K562 (cell line): ENCODE results near the gene MMP17. TPM values are rescaled to one million over a fixed set of nuclear protein-coding genes. Genes with fewer than 3 reads are reported as not detected.

Source experiments
- ATAC-seq: fragments of 200-7000 bp; cut with Tn5 transposase; 3 replicates; pipeline ENCODE4 v1.9.1; 2020; ENCODE audit warnings: moderate library complexity
- BruUV-seq: library from RNA; stranded (reverse); fragments of 400-500 nt; replicated peaks from 2 replicates; lab custom pipeline; 2021; lab: Mats Ljungman, UMichigan
- CTCF ChIA-PET: fragments of 300-600 bp; formaldehyde crosslinking; extraction: SDS; loops from one replicate; lab custom pipeline; 2021; ENCODE audit warnings: low intra/inter-chr PET ratio; lab: Yijun Ruan, JAX
- POLR2A ChIA-PET: fragments of 300-600, 350-650 bp; sonication (Branson Sonifier 250); formaldehyde crosslinking; extraction: SDS; loops from one replicate; lab custom pipeline; 2021; ENCODE audit warnings: antibody characterized with exemption, inconsistent platforms; lab: Yijun Ruan, JAX
- DNase-seq, 4 experiments: peaks; one replicate each; pipeline versions ENCODE4 v3.0.0 to v3.0.0-alpha.2; 2011 to 2018; ENCODE audit warnings: low spot score in 3 of 4, mixed read lengths in 3 of 4; ENCODE audit errors: extremely low read depth in 1 of 4
- FAIRE-seq: peaks from 2 replicates; lab custom pipeline; 2011; peaks lifted over from hg19 to GRCh38; lab: Jason Lieb, UNC
- H2AFZ ChIP-seq: 2 replicates; pipeline ENCODE4 v1.6.0; 2011; ENCODE audit warnings: low read depth, low read length, control low read depth, inconsistent platforms
- H3K27ac ChIP-seq: fragments of 200-600 bp; 3 replicates; pipeline ENCODE4 v1.8.0; 2011; ENCODE audit warnings: low read depth, mild to moderate bottlenecking, control low read depth, inconsistent platforms, low read length, moderate library complexity, mixed read lengths; ENCODE audit errors: extremely low read depth
- H3K27me3 ChIP-seq, 2 experiments: fragments of 300-600 bp in 1 of 2; 2 replicates in 1 of 2; 3 replicates in 1 of 2; pipeline versions ENCODE4 v1.6.0 to v1.8.0; 2011; ENCODE audit warnings: inconsistent platforms in 2 of 2, low read length in 2 of 2, mild to moderate bottlenecking in 1 of 2, mixed read lengths in 1 of 2, moderate library complexity in 1 of 2; ENCODE audit not compliant: control insufficient read depth in 2 of 2, insufficient read depth in 2 of 2
- H3K36me3 ChIP-seq: fragments of 300-600 bp; 3 replicates; pipeline ENCODE4 v1.8.0; 2011; ENCODE audit warnings: mild to moderate bottlenecking, low read length, inconsistent platforms; ENCODE audit not compliant: control insufficient read depth, insufficient read depth
- H3K4me1 ChIP-seq, 2 experiments: fragments of 200-600 bp in 1 of 2; replicated peaks in 1 of 2; 2 replicates in 1 of 2; 3 replicates in 1 of 2; pipeline versions ENCODE4 v1.5.1 to v1.8.0; 2011; ENCODE audit warnings: inconsistent platforms in 2 of 2, low read length in 2 of 2, mild to moderate bottlenecking in 1 of 2, mixed read lengths in 1 of 2, moderate library complexity in 1 of 2; ENCODE audit not compliant: control insufficient read depth in 2 of 2, insufficient read depth in 2 of 2
- H3K4me2 ChIP-seq: 2 replicates; pipeline ENCODE4 v1.6.1; 2011; ENCODE audit warnings: low read length, control low read depth, inconsistent platforms, mixed read lengths; ENCODE audit not compliant: insufficient read depth
- H3K4me3 ChIP-seq: fragments of 200-600 bp; sonication (generic), shearing (Covaris generic); 2 replicates; pipeline ENCODE4 v1.5.1; 2016; ENCODE audit warnings: control low read depth, inconsistent platforms
- H3K79me2 ChIP-seq: fragments of 200-600 bp; 3 replicates; pipeline ENCODE4 v1.8.0; 2011; ENCODE audit warnings: low read length, inconsistent platforms; ENCODE audit not compliant: control insufficient read depth, insufficient read depth
- H3K9ac ChIP-seq, 2 experiments: 2 replicates each; pipeline versions ENCODE4 v1.6.0 to v1.6.1; 2011; ENCODE audit warnings: low read depth in 2 of 2, low read length in 2 of 2, control low read depth in 1 of 2, inconsistent platforms in 1 of 2, mild to moderate bottlenecking in 1 of 2, mixed read lengths in 1 of 2; ENCODE audit not compliant: insufficient read depth in 1 of 2
- H3K9me1 ChIP-seq: one replicate; pipeline ENCODE4 v1.6.0; 2011; ENCODE audit warnings: inconsistent platforms, mild to moderate bottlenecking, low read length, moderate library complexity; ENCODE audit not compliant: control insufficient read depth, insufficient read depth
- H3K9me3 ChIP-seq: replicated peaks from 2 replicates; pipeline ENCODE4 v1.5.1; 2011; ENCODE audit warnings: low read depth, low read length, inconsistent platforms; ENCODE audit not compliant: control insufficient read depth, insufficient read depth
- H4K20me1 ChIP-seq: replicated peaks from 2 replicates; pipeline ENCODE4 v1.6.1; 2011; ENCODE audit warnings: low read length, inconsistent platforms, mixed read lengths; ENCODE audit not compliant: control insufficient read depth, insufficient read depth
- MTA3 ChIP-seq: fragments of 450-650 bp; formaldehyde crosslinking; IDR thresholded peaks from 2 replicates; pipeline ENCODE4 v1.6.1; 2017; ENCODE audit warnings: mild to moderate bottlenecking, borderline replicate concordance
- NFRKB ChIP-seq: fragments of 450-650 bp; IDR thresholded peaks from 2 replicates; pipeline ENCODE4 v1.6.1; 2016; ENCODE audit warnings: low read depth
- POLR2G ChIP-seq: fragments of 200-400 bp; formaldehyde crosslinking; IDR thresholded peaks from 2 replicates; pipeline ENCODE4 v1.6.1; 2017; ENCODE audit warnings: low read depth, mild to moderate bottlenecking, antibody characterized with exemption, low read length, moderate library complexity
- SMAD1 ChIP-seq: fragments of 150-350 bp; IDR thresholded peaks from 2 replicates; pipeline ENCODE4 v1.6.1; 2014; ENCODE audit warnings: low read length, low read depth; ENCODE audit not compliant: partially characterized antibody
- ZNF561 ChIP-seq: fragments of 450-650 bp; formaldehyde crosslinking; conservative IDR thresholded peaks from 2 replicates; pipeline ENCODE4 v1.4.0; 2020; ENCODE audit warnings: mild to moderate bottlenecking, moderate library complexity
- WGBS: fragments of 100-300 bp; shearing (Covaris generic); methylation state at CpG from one replicate; pipeline ENCODE4 v1.1.6; 2016; ENCODE audit warnings: low coverage, mixed read lengths; ENCODE audit not compliant: insufficient coverage; ENCODE audit errors: missing lambda C conversion rate; 5-methylcytosine and 5-hydroxymethylcytosine counted together
- in situ Hi-C: fragments of 300-500 bp; cut with MboI; formaldehyde crosslinking; loops from 4 replicates; pipeline ENCODE4 v1.15.0; 2018; ENCODE audit warnings: inconsistent platforms, mixed read lengths
- intact Hi-C: fragments of 100-400 bp; cut with micrococcal nuclease; formaldehyde crosslinking; loops from 2 replicates; pipeline ENCODE4 v1.14.2; 2022
- polyA plus RNA-seq, 8 experiments: library from polyadenylated mRNA; depleted of rRNA in 4 of 8; stranded (reverse) in 5 of 8; unstranded in 3 of 8; fragments of >200 nt; fragmentation: Nextera tagmentation in 2 of 8; fragmentation: Illumina TruSeq in 1 of 8; extraction: Ambion mirVana in 2 of 8; extraction: Trizol in 1 of 8; gene quantifications; 2 replicates each; pipeline versions ENCODE4 v1.2.1 to v1.2.3, GENCODE V29; 2011 to 2014; ENCODE audit warnings: inconsistent platforms in 1 of 8, missing spikeins in 1 of 8
- total RNA-seq, 7 experiments: library from RNA; depleted of rRNA in 6 of 7; stranded (reverse); fragments of >200 nt in 6 of 7; fragmentation: Illumina TruSeq in 2 of 7; extraction: Trizol in 2 of 7; gene quantifications; 2 replicates each; pipeline versions ENCODE4 v1.2.1 to v1.2.3, GENCODE V29; 2011 to 2021; ENCODE audit warnings: low replicate concordance in 1 of 7
- TF ChIP-seq, protein P1 (sequence below): IDR thresholded peaks from 3 replicates; pipeline ENCODE4 v1.6.1; 2011; ENCODE audit warnings: borderline replicate concordance, mild to moderate bottlenecking, moderate library complexity; ENCODE audit not compliant: insufficient read length; ENCODE audit errors: extremely low read depth

MMP17 gene
- total and polyA plus RNA-seq, 9 of the 15 experiments (the other 6 are each of a cell fraction or from before 2014, with no cell fraction given): 1.1 to 21.2 (median 17.1) TPM; not detected in 2

DNA sequence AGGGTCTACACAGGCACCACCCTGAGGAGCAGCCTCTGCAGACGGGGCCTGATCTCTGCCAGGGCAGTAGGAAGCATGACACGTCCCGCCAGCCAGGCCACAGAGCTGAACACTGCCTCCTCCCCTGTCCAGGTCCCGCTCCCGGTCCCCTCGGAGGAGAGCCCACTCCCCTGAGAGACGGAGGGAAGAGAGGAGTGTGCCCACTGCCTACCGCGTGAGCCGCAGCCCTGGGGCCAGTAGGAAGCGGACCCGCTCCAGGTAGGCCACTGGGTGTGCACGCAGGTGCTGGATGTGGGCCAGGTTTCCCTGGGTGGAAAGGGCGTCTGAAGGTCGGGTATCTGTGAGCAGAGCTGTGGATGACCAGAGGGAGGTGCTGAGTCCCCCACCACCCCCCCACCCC lies 41.9 kb upstream of the MMP17 start:
- TF ChIP-seq SMAD1: no peak
- TF ChIP-seq MTA3: no peak
- no peak for TF ChIP-seq NFRKB
- no peak for TF ChIP-seq ZNF561
- TF ChIP-seq POLR2G: peak; percentile 67
- WGBS: 91% methylated on average over 15 of the region's 15 CpGs
- no peak; the same call in 2 of the 3 replicates for ATAC-seq
- Histone ChIP-seq H3K79me2 (no peaks in the 10 kb centered on the region), H3K27me3 (no peaks in the 10 kb centered on the region), H4K20me1 (no peaks in the 10 kb centered on the region), H3K9ac (no peak overlapping the region), H3K4me3 (no peak overlapping the region), H3K4me1 (peaks cover 0 to 6% of the 10 kb centered on the region in 2 experiments; a peak in 3 of 5 replicates), H2AFZ (no peak overlapping the region), H3K9me1 (peaks cover 2% of the 10 kb centered on the region), H3K27ac (no peak overlapping the region), H3K36me3 (peaks cover 87% of the 10 kb centered on the region), H3K9me3 (no peaks in the 10 kb centered on the region), H3K4me2 (no peak overlapping the region)
- FAIRE-seq: no peak
- no peak for DNase-seq
- POLR2A ChIA-PET: interaction anchor here (0.6 to 1.2 kb wide), 4 partner anchors 10 to 230 kb away, joined by 3 to 8 read pairs (median 3); no protein-coding TSS in a partner anchor
- in situ Hi-C loops: no loop called here
- BruUV-seq: no TSS peak
- intact Hi-C loops: no loop called here
- CTCF ChIA-PET: no interaction called here

DNA sequence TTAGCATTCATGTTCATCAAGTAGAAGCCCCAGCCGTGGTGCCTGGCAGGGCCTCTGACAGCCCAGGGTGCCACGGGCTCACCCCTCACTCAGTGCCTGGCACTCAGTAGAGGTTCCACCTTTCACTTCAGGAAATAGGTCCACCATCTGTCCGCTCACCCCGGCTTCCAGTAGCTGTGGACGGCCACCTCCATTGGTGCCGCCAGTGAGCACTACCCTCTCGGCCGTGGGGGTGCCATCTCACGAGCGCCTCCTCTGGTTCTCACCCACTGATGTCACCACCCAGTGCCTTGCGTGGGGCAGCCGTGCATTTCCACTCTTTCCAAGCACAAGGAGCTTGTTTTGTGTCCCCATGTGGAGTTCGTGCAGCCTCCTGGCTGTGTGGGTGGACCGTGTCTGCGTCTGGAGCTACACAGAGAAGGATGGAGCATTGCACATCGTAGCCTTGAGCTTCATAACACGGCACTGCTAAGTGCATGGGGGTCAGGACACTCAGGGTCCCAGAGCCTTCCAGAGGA lies 41.0 kb upstream of the MMP17 start:
- Histone ChIP-seq H4K20me1 (no peaks in the 10 kb centered on the region), H3K79me2 (no peaks in the 10 kb centered on the region), H3K9me3 (no peaks in the 10 kb centered on the region), H3K9ac (no peak overlapping the region), H3K9me1 (peaks cover under 1% of the 10 kb centered on the region), H3K27ac (no peak overlapping the region), H2AFZ (no peak overlapping the region), H3K36me3 (peaks cover 84% of the 10 kb centered on the region), H3K4me3 (no peak overlapping the region), H3K4me2 (no peak overlapping the region), H3K27me3 (no peaks in the 10 kb centered on the region), H3K4me1 (peaks cover 0 to 6% of the 10 kb centered on the region in 2 experiments; a peak in 3 of 5 replicates)
- DNase-seq (no peak), ATAC-seq (no peak), FAIRE-seq (no peak)
- intact Hi-C loops: no loop called here
- ChIA-PET POLR2A (interaction anchor here (1.2 kb wide), 1 partner anchor 231 kb away, joined by 3 read pairs; no protein-coding TSS in a partner anchor), CTCF (no interaction called here)
- no TSS peak for BruUV-seq
- TF ChIP-seq, protein P1, sequence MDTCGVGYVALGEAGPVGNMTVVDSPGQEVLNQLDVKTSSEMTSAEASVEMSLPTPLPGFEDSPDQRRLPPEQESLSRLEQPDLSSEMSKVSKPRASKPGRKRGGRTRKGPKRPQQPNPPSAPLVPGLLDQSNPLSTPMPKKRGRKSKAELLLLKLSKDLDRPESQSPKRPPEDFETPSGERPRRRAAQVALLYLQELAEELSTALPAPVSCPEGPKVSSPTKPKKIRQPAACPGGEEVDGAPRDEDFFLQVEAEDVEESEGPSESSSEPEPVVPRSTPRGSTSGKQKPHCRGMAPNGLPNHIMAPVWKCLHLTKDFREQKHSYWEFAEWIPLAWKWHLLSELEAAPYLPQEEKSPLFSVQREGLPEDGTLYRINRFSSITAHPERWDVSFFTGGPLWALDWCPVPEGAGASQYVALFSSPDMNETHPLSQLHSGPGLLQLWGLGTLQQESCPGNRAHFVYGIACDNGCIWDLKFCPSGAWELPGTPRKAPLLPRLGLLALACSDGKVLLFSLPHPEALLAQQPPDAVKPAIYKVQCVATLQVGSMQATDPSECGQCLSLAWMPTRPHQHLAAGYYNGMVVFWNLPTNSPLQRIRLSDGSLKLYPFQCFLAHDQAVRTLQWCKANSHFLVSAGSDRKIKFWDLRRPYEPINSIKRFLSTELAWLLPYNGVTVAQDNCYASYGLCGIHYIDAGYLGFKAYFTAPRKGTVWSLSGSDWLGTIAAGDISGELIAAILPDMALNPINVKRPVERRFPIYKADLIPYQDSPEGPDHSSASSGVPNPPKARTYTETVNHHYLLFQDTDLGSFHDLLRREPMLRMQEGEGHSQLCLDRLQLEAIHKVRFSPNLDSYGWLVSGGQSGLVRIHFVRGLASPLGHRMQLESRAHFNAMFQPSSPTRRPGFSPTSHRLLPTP: no peak
- peak; percentile 34; the same call in 1 of the 2 replicates for TF ChIP-seq POLR2G
- 97% methylated on average over 14 of the region's 17 CpGs for WGBS
- in situ Hi-C loops: no loop called here
